Measurements from ENCODE around the gene TMEM170B. TPM values are rescaled to one million over a fixed set of nuclear protein-coding genes. Genes with fewer than 3 reads are reported as not detected.

TMEM170B gene
- polyA plus RNA-seq, 2 of the 4 experiments (the other 2 are of a cell fraction) = 2.5 to 3.2 TPM

DNA sequence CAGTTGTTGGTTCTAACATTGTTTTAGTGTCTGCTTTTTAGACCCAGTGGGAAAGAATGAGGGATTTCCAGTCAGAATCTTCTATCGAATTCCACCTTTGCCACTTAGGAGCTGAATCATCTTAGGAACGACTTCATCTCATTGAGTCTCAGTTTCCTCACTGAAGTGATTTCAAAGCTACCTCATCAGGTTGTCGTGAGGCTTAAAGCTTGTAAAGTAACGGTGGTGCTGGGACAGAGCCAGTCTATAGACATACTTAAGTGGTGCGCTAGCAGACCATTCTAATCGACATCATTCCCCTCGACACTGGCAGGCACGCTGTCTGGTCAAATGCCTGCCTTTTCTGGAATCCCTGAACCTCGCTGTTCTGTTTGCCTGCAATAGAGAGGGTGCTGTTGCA lies 55.5 kb downstream of the TMEM170B start:
- H3K27ac ChIP-seq = peak overlapping the region; percentile 45 to 54; a peak in 4 of 6 replicates
- no peaks in the 10 kb centered on the region for H3K9me3 ChIP-seq
- no peak for TF ChIP-seq CBX2 (IDR thresholded peaks at IDR 0.05; ENCODE audit: borderline replicate concordance, low read depth)
- DNase-seq (ENCODE audit: low read depth in 1 of 2, low spot score in 1 of 2) = no peak
- 86% methylated on average over 9 of the region's 9 CpGs for WGBS (ENCODE audit: missing lambda C conversion rate)
- no peak for FAIRE-seq
- no peak for ATAC-seq
- H3K4me3 ChIP-seq = no peak overlapping the region
- CTCF ChIA-PET = interaction anchor here (1.2 to 1.5 kb wide), 3 partner anchors 8 to 52 kb away, joined by 3 to 4 read pairs (median 3); no protein-coding TSS in a partner anchor
- POLR2A ChIA-PET = no interaction called here
- peaks cover 27% of the 10 kb centered on the region for H3K4me1 ChIP-seq
- H3K4me2 ChIP-seq = no peak overlapping the region

DNA sequence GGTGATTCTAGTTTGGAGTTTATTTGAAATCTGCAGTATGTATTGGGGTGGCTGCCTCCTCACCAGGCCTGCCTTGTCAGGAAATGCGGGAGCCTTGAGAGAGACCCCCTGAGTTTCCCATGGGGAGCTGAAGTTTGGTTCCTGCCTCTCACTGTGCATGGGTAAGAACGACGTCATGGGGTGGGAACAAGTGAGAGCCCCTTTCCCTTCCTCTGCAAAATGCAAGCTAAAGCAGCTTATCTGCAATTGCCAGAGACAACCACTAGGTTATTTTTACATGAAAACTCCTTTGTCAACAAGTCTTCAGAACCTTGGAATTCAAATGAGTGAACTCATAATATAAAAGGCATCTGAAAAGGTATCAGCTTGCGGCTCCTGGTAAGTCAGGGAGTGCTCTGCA lies 58.4 kb downstream of the TMEM170B start:
- no peak overlapping the region for H3K27ac ChIP-seq
- WGBS (ENCODE audit: missing lambda C conversion rate) = 62% methylated on average over 4 of the region's 4 CpGs
- peaks cover 32% of the 10 kb centered on the region for H3K4me1 ChIP-seq
- H3K4me2 ChIP-seq = no peak overlapping the region
- FAIRE-seq (no peak), DNase-seq (ENCODE audit: low read depth in 1 of 2, low spot score in 1 of 2) (peak in 1 of 2 experiments; percentile 41), ATAC-seq (peak in 1 of 2 experiments; percentile 53; a peak in 3 of 6 replicates)
- TF ChIP-seq NPAS2 (CRISPR knock-in tag; IDR thresholded peaks at IDR 0.05; ENCODE audit: borderline replicate concordance) = no peak
- TF ChIP-seq PHF8 (IDR thresholded peaks at IDR 0.05; ENCODE audit: borderline replicate concordance, low read depth) = no peak
- TF ChIP-seq, protein P1, sequence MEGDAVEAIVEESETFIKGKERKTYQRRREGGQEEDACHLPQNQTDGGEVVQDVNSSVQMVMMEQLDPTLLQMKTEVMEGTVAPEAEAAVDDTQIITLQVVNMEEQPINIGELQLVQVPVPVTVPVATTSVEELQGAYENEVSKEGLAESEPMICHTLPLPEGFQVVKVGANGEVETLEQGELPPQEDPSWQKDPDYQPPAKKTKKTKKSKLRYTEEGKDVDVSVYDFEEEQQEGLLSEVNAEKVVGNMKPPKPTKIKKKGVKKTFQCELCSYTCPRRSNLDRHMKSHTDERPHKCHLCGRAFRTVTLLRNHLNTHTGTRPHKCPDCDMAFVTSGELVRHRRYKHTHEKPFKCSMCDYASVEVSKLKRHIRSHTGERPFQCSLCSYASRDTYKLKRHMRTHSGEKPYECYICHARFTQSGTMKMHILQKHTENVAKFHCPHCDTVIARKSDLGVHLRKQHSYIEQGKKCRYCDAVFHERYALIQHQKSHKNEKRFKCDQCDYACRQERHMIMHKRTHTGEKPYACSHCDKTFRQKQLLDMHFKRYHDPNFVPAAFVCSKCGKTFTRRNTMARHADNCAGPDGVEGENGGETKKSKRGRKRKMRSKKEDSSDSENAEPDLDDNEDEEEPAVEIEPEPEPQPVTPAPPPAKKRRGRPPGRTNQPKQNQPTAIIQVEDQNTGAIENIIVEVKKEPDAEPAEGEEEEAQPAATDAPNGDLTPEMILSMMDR (IDR thresholded peaks at IDR 0.05) = no peak
- no peak for TF ChIP-seq CEBPB (IDR thresholded peaks at IDR 0.05)
- POLR2A ChIA-PET = interaction anchor here (0.7 kb wide), 1 partner anchor 404 kb away, joined by 3 read pairs; no protein-coding TSS in a partner anchor
- H3K9me3 ChIP-seq = no peaks in the 10 kb centered on the region
- CTCF ChIA-PET = interaction anchor here (0.6 to 1.1 kb wide), 7 partner anchors 11 to 1011 kb away, joined by 3 to 4 read pairs (median 3); no protein-coding TSS in a partner anchor
- no peak overlapping the region for H3K4me3 ChIP-seq

DNA sequence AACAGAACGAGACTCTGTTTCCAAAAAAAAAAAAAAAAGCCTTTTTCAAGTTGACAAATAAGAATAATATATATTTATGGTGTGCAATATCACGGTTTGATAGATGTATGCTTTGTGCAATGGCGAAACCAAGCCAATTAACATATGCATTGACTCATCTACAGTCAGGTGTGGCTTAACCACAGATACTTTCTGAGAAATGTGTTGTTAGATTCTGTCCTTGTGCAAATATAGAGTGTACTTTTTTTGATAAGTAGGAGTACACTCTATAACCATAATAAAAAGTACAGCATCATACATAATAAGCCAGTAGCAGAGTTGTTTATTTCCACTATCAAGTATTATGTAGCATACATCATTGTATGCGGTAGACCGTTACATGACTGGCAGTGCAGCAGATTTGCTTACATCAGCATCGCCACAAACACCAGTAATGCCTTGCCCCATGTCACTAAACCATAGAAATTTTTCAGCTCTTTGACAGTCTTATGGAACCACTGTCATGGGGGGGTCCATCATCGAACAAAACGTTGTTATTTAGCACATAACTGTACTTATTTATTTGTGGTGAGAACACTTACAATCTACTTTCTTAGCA lies 59.2 kb downstream of the TMEM170B start:
- Histone ChIP-seq H3K4me3 (no peak overlapping the region), H3K4me1 (peaks cover 33% of the 10 kb centered on the region), H3K4me2 (no peak overlapping the region), H3K9me3 (no peaks in the 10 kb centered on the region), H3K27ac (peak overlapping the region in 1 of 2 experiments; percentile 82; a peak in 1 of 6 replicates)
- no peak for ATAC-seq
- TF ChIP-seq MAFK (IDR thresholded peaks at IDR 0.05; ENCODE audit: partially characterized antibody) = peak; percentile 51
- no peak for TF ChIP-seq HOXB13 (CRISPR knock-in tag; IDR thresholded peaks at IDR 0.05; ENCODE audit: low read depth)
- no peak for FAIRE-seq
- POLR2A ChIA-PET = interaction anchor here (0.7 kb wide), 1 partner anchor 403 kb away, joined by 3 read pairs; no protein-coding TSS in a partner anchor
- CTCF ChIA-PET = interaction anchor here (0.9 to 1.1 kb wide), 2 partner anchors 10 to 12 kb away, joined by 3 read pairs; no protein-coding TSS in a partner anchor
- WGBS (ENCODE audit: missing lambda C conversion rate) = 89% methylated on average over 8 of the region's 8 CpGs
- DNase-seq (ENCODE audit: low read depth in 1 of 2, low spot score in 1 of 2) = no peak

DNA sequence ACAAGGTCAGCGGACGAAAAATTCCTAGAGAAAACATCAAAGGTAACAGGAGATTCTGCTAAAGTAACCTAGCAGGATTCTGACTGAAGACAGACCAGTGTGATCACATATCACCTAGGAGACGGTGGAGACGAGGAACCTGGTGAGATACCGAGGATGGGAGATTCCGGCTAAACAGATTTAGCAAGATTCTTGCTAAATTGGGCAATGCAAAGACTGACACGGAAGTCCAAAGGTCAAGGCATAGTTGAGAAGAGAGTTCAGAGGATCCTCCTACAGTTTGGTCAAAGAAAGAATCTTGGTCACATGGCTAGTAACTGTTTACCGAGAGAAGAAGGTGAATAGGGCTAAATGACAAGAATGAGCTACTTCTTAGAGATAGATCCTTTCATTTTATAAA lies 61.1 kb downstream of the TMEM170B start:
- Histone ChIP-seq H3K4me3 (no peak overlapping the region), H3K4me1 (peaks cover 31% of the 10 kb centered on the region), H3K9me3 (no peaks in the 10 kb centered on the region), H3K27ac (peak overlapping the region; percentile 74 to 82), H3K4me2 (peak overlapping the region; percentile 62)
- WGBS (ENCODE audit: missing lambda C conversion rate) = 15% methylated on average over 8 of the region's 8 CpGs
- ATAC-seq = peak; percentile 87 to 92
- peak; percentile 14 to 82 for DNase-seq (ENCODE audit: low read depth in 1 of 2, low spot score in 1 of 2)
- FAIRE-seq = no peak
- ChIA-PET CTCF (no interaction called here), POLR2A (no interaction called here)
- TF ChIP-seq ATOH8 (CRISPR knock-in tag; IDR thresholded peaks at IDR 0.05; ENCODE audit: low read depth) (no peak), CBX2 (IDR thresholded peaks at IDR 0.05; ENCODE audit: borderline replicate concordance, low read depth) (no peak), CBX8 (IDR thresholded peaks at IDR 0.05) (no peak), HMGXB4 (CRISPR knock-in tag; IDR thresholded peaks at IDR 0.05; ENCODE audit: borderline replicate concordance) (no peak), ZFP36 (IDR thresholded peaks at IDR 0.05; ENCODE audit: borderline replicate concordance, partially characterized antibody) (no peak), SREBF2 (IDR thresholded peaks at IDR 0.05) (no peak), E2F6 (IDR thresholded peaks at IDR 0.05; ENCODE audit: borderline replicate concordance, low read depth) (no peak), KDM1A (IDR thresholded peaks at IDR 0.05; ENCODE audit: low read depth) (no peak), GATA3 (IDR thresholded peaks at IDR 0.05; ENCODE audit: borderline replicate concordance) (peak; percentile 25; the same call in 1 of the 2 replicates), RAD21 (conservative IDR thresholded peaks at IDR 0.05 in 1 of 2, IDR thresholded peaks at IDR 0.05 in 1 of 2) (no peak), JUNB (IDR thresholded peaks at IDR 0.05) (no peak), POLR2AphosphoS2 (conservative IDR thresholded peaks at IDR 0.05; ENCODE audit: low read length) (no peak), NPAS2 (CRISPR knock-in tag; IDR thresholded peaks at IDR 0.05; ENCODE audit: borderline replicate concordance) (no peak), RNF2 (IDR thresholded peaks at IDR 0.05; ENCODE audit: borderline replicate concordance, low read depth) (no peak), CHD2 (IDR thresholded peaks at IDR 0.05; ENCODE audit: low read length, partially characterized antibody) (no peak), CEBPB (IDR thresholded peaks at IDR 0.05) (peak; percentile 93 to 97)
- TF ChIP-seq, protein P1 (IDR thresholded peaks at IDR 0.05) = no peak

Measured in A549 (cell line).